K562 (cell line): ENCODE results near the gene SCIN. TPM values are rescaled to one million over a fixed set of nuclear protein-coding genes. Genes with fewer than 3 reads are reported as not detected.

Experiments used
- DACH1 ChIP-seq: fragments of 450-650 bp; IDR thresholded peaks from 2 replicates; pipeline ENCODE4 v1.6.1; 2018; ENCODE audit not compliant: partially characterized antibody
- DEAF1 ChIP-seq: fragments of 450-650 bp; formaldehyde crosslinking; IDR thresholded peaks from 2 replicates; pipeline ENCODE4 v1.4.0; 2020; ENCODE audit warnings: mild to moderate bottlenecking, moderate library complexity
- EP300 ChIP-seq: IDR thresholded peaks from 2 replicates; pipeline ENCODE4 v1.6.1; 2012; ENCODE audit warnings: low read length, improper control_type of control experiment
- HCFC1 ChIP-seq: IDR thresholded peaks from 2 replicates; pipeline ENCODE4 v1.6.1; 2012; ENCODE audit warnings: low read depth, low read length, improper control_type of control experiment
- HES1 ChIP-seq: fragments of 450-650 bp; IDR thresholded peaks from 2 replicates; pipeline ENCODE4 v1.6.1; 2016; ENCODE audit warnings: low read depth, mild to moderate bottlenecking, moderate library complexity
- RB1 ChIP-seq: fragments of 450-650 bp; IDR thresholded peaks from 2 replicates; pipeline ENCODE4 v1.6.1; 2017; ENCODE audit warnings: low read depth, mild to moderate bottlenecking
- REST ChIP-seq, 2 experiments: fragments of 450-650 bp; formaldehyde crosslinking in 1 of 2; IDR thresholded peaks; 2 replicates each; pipeline versions ENCODE4 v1.4.0 to v1.6.1; 2014 to 2020; ENCODE audit warnings: mild to moderate bottlenecking in 2 of 2, borderline replicate concordance in 1 of 2, low read depth in 1 of 2
- SMC3 ChIP-seq: conservative IDR thresholded peaks from 2 replicates; pipeline ENCODE4 v1.6.1; 2011; ENCODE audit warnings: low read depth, low read length, improper control_type of control experiment; ENCODE audit not compliant: insufficient read depth
- TCF7 ChIP-seq: sonication (generic); IDR thresholded peaks from 2 replicates; pipeline ENCODE4 v1.6.1; 2016; ENCODE audit warnings: antibody characterized with exemption, borderline replicate concordance
- WHSC1 ChIP-seq: IDR thresholded peaks from one replicate; pipeline ENCODE4 v1.6.1; 2012; ENCODE audit warnings: low read length, control low read depth, inconsistent platforms
- ZC3H11A ChIP-seq: IDR thresholded peaks from 2 replicates; pipeline ENCODE4 v1.6.1; 2012; ENCODE audit warnings: low read depth, low read length, improper control_type of control experiment
- ZHX1 ChIP-seq: fragments of 150-350 bp; conservative IDR thresholded peaks from 2 replicates; pipeline ENCODE4 v1.6.1; 2014; ENCODE audit warnings: low read length
- ZNF699 ChIP-seq: fragments of 250-450 bp; sonication (Bioruptor Pico); IDR thresholded peaks from 2 replicates; pipeline ENCODE4 v1.8.0; 2021; ENCODE audit warnings: mild to moderate bottlenecking, moderate library complexity; ENCODE audit not compliant: insufficient replicate concordance
- polyA plus RNA-seq, 8 experiments: library from polyadenylated mRNA; depleted of rRNA in 4 of 8; stranded (reverse) in 5 of 8; unstranded in 3 of 8; fragments of >200 nt; fragmentation: Nextera tagmentation in 2 of 8; fragmentation: Illumina TruSeq in 1 of 8; extraction: Ambion mirVana in 2 of 8; extraction: Trizol in 1 of 8; gene quantifications; 2 replicates each; pipeline versions ENCODE4 v1.2.1 to v1.2.3, GENCODE V29; 2011 to 2014; ENCODE audit warnings: inconsistent platforms in 1 of 8, missing spikeins in 1 of 8
- total RNA-seq, 7 experiments: library from RNA; depleted of rRNA in 6 of 7; stranded (reverse); fragments of >200 nt in 6 of 7; fragmentation: Illumina TruSeq in 2 of 7; extraction: Trizol in 2 of 7; gene quantifications; 2 replicates each; pipeline versions ENCODE4 v1.2.1 to v1.2.3, GENCODE V29; 2011 to 2021; ENCODE audit warnings: low replicate concordance in 1 of 7

The SCIN gene
- total and polyA plus RNA-seq, 9 of the 15 experiments (the other 6 are each of a cell fraction or from before 2014, with no cell fraction given), result 0.67 to 18.2 (median 10.6) TPM

GRCh38 chr7:12623885-12624498 is 53.5 kb downstream of the SCIN start (continued):
- TF ChIP-seq WHSC1, result no peak
- TF ChIP-seq ZC3H11A, result no peak
- TF ChIP-seq ZNF699 (CRISPR knock-in tag), result no peak
- peak; percentile 70 for TF ChIP-seq DEAF1
- TF ChIP-seq HCFC1, result no peak
- no peak for TF ChIP-seq DACH1
- TF ChIP-seq RB1, result peak; percentile 15; the same call in 1 of the 2 replicates
- TF ChIP-seq ZHX1, result no peak
- TF ChIP-seq TCF7, result no peak
- no peak for TF ChIP-seq HES1
- peak; percentile 74; the same call in 1 of the 2 replicates for TF ChIP-seq SMC3
- peak; percentile 75 for TF ChIP-seq REST (IDR thresholded peaks at IDR 0.05; ENCODE audit: borderline replicate concordance)
- TF ChIP-seq REST (CRISPR knock-in tag; IDR thresholded peaks at IDR 0.05; ENCODE audit: low read depth), result no peak
- TF ChIP-seq EP300, result no peak
